GM20000 (cell line): ENCODE data around the gene JCAD.

Source experiments
- DNase-seq: peaks from one replicate; pipeline ENCODE4 v3.0.0; 2012; ENCODE audit warnings: low spot score
- TF ChIP-seq, protein P1 (sequence below): IDR thresholded peaks from 2 replicates; pipeline ENCODE4 v1.5.1; 2012; ENCODE audit warnings: mild to moderate bottlenecking, control low read depth; ENCODE audit errors: extremely low read depth, missing control alignments

JCAD gene

DNA sequence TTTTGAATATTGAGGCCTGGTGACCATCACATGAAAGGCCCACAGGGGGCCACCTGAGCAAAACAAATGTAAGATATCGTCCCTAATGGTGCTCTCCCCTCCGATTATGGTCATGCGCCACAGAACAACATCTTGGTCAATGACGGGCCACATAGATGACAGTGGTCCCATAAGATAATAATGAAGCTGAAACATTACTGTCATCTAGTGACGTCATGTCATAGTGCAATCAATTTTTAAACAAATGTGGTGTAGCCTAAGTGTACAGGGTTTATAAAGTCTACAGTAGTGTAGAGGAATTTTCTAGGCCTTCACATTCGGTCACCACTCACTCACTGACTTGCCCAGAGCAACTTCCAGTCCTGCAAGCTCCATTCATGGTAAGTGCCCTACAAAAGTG is 36.8 kb downstream of the JCAD start:
- no peak for DNase-seq
- TF ChIP-seq, protein P1, sequence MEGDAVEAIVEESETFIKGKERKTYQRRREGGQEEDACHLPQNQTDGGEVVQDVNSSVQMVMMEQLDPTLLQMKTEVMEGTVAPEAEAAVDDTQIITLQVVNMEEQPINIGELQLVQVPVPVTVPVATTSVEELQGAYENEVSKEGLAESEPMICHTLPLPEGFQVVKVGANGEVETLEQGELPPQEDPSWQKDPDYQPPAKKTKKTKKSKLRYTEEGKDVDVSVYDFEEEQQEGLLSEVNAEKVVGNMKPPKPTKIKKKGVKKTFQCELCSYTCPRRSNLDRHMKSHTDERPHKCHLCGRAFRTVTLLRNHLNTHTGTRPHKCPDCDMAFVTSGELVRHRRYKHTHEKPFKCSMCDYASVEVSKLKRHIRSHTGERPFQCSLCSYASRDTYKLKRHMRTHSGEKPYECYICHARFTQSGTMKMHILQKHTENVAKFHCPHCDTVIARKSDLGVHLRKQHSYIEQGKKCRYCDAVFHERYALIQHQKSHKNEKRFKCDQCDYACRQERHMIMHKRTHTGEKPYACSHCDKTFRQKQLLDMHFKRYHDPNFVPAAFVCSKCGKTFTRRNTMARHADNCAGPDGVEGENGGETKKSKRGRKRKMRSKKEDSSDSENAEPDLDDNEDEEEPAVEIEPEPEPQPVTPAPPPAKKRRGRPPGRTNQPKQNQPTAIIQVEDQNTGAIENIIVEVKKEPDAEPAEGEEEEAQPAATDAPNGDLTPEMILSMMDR: no peak

DNA sequence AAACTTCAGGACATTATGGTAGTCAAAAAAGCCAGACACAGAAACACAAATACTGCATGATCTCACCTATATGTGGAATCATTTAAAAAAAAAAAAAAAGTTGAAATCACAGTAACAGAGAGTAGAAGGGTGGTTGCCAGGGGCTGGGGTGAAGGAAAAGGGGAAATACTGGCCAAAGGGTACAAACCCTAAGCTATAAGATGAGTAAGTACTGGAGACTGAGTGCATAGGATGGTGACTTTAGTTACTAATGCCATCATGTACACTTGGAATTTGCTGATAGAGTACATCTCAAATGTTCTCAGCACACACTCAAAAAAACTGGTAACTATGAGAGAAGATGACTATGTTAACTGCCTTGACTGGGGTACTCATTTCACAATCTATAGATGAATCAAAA is 39.9 kb downstream of the JCAD start:
- no peak for DNase-seq
- TF ChIP-seq, protein P1: no peak

DNA sequence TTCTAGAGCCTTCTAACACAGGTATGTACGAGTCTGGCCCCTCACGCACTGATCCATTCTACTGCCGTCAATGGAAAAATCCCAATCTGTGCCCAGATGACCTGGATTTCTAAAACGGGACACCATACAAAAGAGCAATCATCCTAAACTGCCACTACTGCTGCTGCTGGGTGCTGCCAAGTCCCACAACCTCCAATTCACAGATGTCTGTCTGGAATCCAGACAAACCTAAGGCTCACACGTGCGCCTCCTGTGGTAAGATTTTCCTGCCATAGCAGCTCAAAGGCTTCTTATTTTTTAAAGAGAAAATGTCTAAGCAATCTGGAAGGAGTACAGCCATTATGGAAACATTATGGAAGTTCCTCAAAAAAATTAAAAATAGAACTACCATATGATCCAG is 40.9 kb downstream of the JCAD start:
- DNase-seq: no peak
- TF ChIP-seq, protein P1: no peak

DNA sequence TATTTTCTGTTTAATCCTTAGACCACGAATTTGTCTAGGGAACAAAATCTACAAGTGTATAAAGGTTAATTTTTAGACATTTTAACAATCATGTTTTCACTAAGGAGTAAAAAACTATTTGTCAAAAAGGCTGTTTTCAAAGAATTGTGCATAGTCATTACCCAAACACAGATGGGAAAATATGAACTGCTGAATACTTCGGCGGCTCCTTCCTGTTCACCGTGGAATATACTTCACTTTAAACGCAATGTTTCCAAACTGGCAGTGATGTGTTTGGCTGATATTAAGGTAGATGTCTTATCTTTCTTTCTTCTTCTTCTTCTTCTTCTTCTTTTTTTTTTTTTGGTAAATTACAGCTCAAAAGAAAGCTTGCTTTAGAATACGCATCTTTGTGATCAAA is 41.4 kb downstream of the JCAD start:
- TF ChIP-seq, protein P1: no peak
- no peak for DNase-seq

DNA sequence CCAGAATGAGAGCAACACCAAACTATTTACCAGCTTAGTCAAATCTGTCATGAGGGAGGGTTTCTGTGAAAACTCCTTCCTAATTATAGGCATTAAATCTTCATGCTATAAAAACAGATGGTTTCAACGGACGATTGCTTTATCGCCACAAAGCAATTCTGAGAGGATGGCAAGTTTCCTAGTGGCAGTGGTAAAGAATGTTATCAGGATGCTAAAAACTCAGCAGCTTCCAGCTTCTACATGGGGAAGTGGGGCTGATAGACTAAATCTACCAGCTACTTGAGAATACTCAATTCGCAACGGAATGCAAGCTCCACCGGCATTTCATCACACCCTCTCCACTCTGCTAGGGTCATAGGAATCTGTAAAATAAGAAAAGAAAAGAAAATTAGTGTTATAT is 41.8 kb downstream of the JCAD start:
- no peak for DNase-seq
- TF ChIP-seq, protein P1: no peak

DNA sequence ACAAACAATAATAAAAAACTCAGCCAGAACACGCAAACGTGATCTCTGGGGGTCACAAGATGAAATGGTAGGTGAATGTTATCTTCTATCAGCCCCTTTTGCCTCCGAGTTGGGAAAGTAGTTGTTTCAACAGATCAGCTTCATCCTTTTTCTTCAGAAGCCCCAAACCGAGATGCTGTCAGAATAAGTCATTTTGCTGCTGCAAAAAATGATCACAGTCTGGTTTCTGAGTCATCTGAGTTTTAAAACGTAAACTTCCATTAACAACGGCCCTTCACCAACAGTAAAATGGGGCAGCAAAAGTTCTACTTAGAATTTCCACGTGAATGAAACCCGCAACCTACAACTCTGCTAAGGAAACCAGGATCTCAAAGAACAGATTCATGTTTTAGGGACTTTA is 44.9 kb downstream of the JCAD start:
- TF ChIP-seq, protein P1: no peak
- DNase-seq: no peak

DNA sequence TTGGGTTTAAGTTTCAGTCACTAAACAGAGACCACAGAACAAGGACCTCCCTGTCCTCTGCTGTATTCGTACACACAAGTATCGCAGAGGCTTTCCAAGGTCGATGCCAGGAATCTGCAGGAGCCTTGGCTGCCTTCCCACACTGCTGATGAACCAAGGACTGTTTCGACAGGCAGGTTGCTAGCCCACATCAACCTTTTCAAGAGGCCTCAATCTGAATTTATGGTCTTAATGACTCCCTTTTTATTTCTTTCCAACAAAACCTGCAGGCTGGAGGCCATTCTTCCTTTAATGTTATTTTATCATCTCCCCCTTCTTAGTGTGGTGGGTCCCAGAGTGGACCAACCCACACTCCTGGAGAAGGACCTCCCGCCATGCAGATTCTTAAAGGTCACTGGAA is 45.6 kb downstream of the JCAD start:
- TF ChIP-seq, protein P1: no peak
- DNase-seq: no peak
